Measurements from ENCODE around the gene CWC27.

The CWC27 gene

DNA sequence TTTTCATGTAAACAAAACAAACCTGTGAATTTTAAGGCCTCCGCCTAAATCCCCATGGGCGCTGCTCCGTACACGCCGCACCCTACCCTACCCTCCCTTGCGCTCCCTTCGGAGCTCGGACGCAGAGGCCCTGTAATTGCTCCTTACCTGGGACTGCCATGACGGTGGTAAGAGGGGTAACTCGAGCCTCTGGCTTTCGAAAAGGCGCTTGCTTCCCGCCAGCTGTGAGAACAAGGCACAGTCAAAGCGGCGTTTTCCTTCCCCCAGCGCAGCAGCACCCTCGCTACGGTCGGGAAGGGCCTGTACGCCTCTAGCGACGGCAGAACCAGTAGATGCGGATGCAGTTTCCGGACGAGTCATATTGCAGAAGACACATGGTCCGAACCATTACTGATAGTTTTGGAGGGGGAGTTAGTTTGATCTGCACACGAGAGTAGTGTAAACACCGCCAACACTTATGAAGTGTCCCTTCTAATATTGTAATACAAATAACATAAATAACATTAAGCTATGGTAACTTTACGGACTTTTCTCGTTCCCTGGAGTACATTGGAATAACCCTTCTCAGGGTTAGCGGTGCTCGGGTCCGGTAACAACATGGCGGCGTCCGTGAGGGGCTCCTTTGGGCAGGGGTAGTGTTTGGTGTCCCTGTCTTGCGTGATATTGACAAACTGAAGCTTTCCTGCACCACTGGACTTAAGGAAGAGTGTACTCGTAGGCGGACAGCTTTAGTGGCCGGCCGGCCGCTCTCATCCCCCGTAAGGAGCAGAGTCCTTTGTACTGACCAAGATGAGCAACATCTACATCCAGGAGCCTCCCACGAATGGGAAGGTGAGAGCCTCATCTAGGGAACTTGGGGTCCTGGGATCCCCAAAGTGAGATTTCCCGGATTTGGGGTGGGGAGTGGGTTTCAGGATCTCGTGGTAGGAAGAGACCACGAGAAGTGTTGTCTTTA is at the start of gene CWC27, which contains the start of gene SREK1IP1 (continued):
- TF ChIP-seq ZNF423 (tag by site-specific recombination; IDR thresholded peaks at IDR 0.05) (peak; percentile 47; the same call in 1 of the 2 replicates), ZNF529 (tag by site-specific recombination; IDR thresholded peaks at IDR 0.05; ENCODE audit: insufficient replicate concordance) (no peak), ZNF571 (tag by site-specific recombination; IDR thresholded peaks at IDR 0.05) (no peak), SP2 (tag by site-specific recombination; IDR thresholded peaks at IDR 0.05) (peak; percentile 42), ZNF433 (tag by site-specific recombination; IDR thresholded peaks at IDR 0.05; ENCODE audit: low read depth) (no peak), ZNF211 (tag by site-specific recombination; IDR thresholded peaks at IDR 0.05; ENCODE audit: low read depth) (no peak), KLF7 (tag by site-specific recombination; IDR thresholded peaks at IDR 0.05; ENCODE audit: borderline replicate concordance) (no peak), REST (tag by site-specific recombination; IDR thresholded peaks at IDR 0.05) (peak; percentile 17; the same call in 1 of the 2 replicates), ZFP69B (tag by site-specific recombination; IDR thresholded peaks at IDR 0.05) (peak; percentile 70), ZFHX2 (tag by site-specific recombination; conservative IDR thresholded peaks at IDR 0.05) (0 out of 2 replicates have a peak, but pooled peaks have one; percentile 15), ZNF600 (tag by site-specific recombination; IDR thresholded peaks at IDR 0.05) (peak; percentile 98), ZNF114 (tag by site-specific recombination; IDR thresholded peaks at IDR 0.05) (no peak), ZNF555 (tag by site-specific recombination; conservative IDR thresholded peaks at IDR 0.05) (no peak), EGR2 (tag by site-specific recombination; IDR thresholded peaks at IDR 0.05; ENCODE audit: low read depth) (no peak), GFI1B (tag by site-specific recombination; IDR thresholded peaks at IDR 0.05) (no peak), RBAK (tag by site-specific recombination; IDR thresholded peaks at IDR 0.05) (no peak), OSR2 (tag by site-specific recombination; IDR thresholded peaks at IDR 0.05) (no peak; the same call in 1 of the 2 replicates), ZBTB21 (tag by site-specific recombination; IDR thresholded peaks at IDR 0.05) (peak; percentile 67), ZNF830 (tag by site-specific recombination; IDR thresholded peaks at IDR 0.05; ENCODE audit: low read depth) (no peak), ZNF837 (tag by site-specific recombination; IDR thresholded peaks at IDR 0.05) (no peak), ZNF23 (tag by site-specific recombination; IDR thresholded peaks at IDR 0.05; ENCODE audit: borderline replicate concordance) (no peak), ZBTB48 (tag by site-specific recombination; IDR thresholded peaks at IDR 0.05) (peak; percentile 89), FEZF1 (tag by site-specific recombination; IDR thresholded peaks at IDR 0.05) (no peak), ZBTB1 (tag by site-specific recombination; IDR thresholded peaks at IDR 0.05) (no peak), ZIC2 (tag by site-specific recombination; IDR thresholded peaks at IDR 0.05) (no peak)
- TF ChIP-seq, protein P1, sequence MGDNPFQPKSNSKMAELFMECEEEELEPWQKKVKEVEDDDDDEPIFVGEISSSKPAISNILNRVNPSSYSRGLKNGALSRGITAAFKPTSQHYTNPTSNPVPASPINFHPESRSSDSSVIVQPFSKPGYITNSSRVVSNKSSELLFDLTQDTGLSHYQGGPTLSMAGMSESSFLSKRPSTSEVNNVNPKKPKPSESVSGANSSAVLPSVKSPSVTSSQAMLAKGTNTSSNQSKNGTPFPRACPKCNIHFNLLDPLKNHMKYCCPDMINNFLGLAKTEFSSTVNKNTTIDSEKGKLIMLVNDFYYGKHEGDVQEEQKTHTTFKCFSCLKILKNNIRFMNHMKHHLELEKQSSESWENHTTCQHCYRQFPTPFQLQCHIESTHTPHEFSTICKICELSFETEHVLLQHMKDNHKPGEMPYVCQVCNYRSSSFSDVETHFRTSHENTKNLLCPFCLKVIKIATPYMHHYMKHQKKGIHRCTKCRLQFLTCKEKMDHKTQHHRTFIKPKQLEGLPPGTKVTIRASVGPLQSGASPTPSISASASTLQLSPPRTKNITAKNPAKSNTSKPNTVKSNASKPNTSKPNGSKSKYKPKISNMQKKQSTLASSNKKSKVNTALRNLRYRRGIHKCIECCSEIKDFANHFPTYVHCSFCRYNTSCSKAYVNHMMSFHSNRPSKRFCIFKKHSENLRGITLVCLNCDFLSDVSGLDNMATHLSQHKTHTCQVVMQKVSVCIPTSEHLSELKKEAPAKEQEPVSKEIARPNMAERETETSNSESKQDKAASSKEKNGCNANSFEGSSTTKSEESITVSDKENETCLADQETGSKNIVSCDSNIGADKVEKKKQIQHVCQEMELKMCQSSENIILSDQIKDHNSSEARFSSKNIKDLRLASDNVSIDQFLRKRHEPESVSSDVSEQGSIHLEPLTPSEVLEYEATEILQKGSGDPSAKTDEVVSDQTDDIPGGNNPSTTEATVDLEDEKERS (tag by site-specific recombination; IDR thresholded peaks at IDR 0.05): no peak; the same call in 1 of the 2 replicates
- TF ChIP-seq, protein P2, sequence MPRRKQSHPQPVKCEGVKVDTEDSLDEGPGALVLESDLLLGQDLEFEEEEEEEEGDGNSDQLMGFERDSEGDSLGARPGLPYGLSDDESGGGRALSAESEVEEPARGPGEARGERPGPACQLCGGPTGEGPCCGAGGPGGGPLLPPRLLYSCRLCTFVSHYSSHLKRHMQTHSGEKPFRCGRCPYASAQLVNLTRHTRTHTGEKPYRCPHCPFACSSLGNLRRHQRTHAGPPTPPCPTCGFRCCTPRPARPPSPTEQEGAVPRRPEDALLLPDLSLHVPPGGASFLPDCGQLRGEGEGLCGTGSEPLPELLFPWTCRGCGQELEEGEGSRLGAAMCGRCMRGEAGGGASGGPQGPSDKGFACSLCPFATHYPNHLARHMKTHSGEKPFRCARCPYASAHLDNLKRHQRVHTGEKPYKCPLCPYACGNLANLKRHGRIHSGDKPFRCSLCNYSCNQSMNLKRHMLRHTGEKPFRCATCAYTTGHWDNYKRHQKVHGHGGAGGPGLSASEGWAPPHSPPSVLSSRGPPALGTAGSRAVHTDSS (tag by site-specific recombination; IDR thresholded peaks at IDR 0.05): 0 out of 2 replicates have a peak, but pooled peaks have one; percentile 9
- TF ChIP-seq, protein P3, sequence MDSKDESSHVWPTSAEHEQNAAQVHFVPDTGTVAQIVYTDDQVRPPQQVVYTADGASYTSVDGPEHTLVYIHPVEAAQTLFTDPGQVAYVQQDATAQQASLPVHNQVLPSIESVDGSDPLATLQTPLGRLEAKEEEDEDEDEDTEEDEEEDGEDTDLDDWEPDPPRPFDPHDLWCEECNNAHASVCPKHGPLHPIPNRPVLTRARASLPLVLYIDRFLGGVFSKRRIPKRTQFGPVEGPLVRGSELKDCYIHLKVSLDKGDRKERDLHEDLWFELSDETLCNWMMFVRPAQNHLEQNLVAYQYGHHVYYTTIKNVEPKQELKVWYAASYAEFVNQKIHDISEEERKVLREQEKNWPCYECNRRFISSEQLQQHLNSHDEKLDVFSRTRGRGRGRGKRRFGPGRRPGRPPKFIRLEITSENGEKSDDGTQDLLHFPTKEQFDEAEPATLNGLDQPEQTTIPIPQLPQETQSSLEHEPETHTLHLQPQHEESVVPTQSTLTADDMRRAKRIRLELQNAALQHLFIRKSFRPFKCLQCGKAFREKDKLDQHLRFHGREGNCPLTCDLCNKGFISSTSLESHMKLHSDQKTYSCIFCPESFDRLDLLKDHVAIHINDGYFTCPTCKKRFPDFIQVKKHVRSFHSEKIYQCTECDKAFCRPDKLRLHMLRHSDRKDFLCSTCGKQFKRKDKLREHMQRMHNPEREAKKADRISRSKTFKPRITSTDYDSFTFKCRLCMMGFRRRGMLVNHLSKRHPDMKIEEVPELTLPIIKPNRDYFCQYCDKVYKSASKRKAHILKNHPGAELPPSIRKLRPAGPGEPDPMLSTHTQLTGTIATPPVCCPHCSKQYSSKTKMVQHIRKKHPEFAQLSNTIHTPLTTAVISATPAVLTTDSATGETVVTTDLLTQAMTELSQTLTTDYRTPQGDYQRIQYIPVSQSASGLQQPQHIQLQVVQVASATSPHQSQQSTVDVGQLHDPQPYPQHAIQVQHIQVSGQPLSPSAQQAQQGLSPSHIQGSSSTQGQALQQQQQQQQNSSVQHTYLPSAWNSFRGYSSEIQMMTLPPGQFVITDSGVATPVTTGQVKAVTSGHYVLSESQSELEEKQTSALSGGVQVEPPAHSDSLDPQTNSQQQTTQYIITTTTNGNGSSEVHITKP (tag by site-specific recombination; IDR thresholded peaks at IDR 0.05): peak; percentile 100
